HepG2 (cell line): ENCODE results near the gene PLEKHA6. TPM values are rescaled to one million over a fixed set of nuclear protein-coding genes. Genes with fewer than 3 reads are reported as not detected.

ENCODE experiments used
- ATAC-seq: fragments of 200-7000 bp; cut with Tn5 transposase; 3 replicates; pipeline ENCODE4 v1.9.1; 2020; ENCODE audit warnings: mild to moderate bottlenecking, moderate library complexity
- BruUV-seq: library from RNA; stranded (reverse); fragments of 400-500 nt; replicated peaks from 2 replicates; lab custom pipeline; 2021; lab: Mats Ljungman, UMichigan
- CTCF ChIA-PET: fragments of 300-600 bp; formaldehyde crosslinking; extraction: SDS; loops from one replicate; lab custom pipeline; 2021; ENCODE audit warnings: low total read pairs, inconsistent platforms, low intra/inter-chr PET ratio; lab: Yijun Ruan, JAX
- POLR2A ChIA-PET: fragments of 350-600 bp; sonication (Branson Sonifier 250); formaldehyde crosslinking; loops from one replicate; lab custom pipeline; 2020; ENCODE audit warnings: antibody characterized with exemption, inconsistent platforms; lab: Yijun Ruan, JAX
- DNase-seq: peaks from one replicate; pipeline ENCODE4 v3.0.0-alpha.2; 2015; ENCODE audit warnings: low spot score
- FAIRE-seq: peaks from 3 replicates; lab custom pipeline; 2011; peaks lifted over from hg19 to GRCh38; lab: Jason Lieb, UNC
- H2AFZ ChIP-seq: one replicate; pipeline ENCODE4 v1.6.1; 2011; ENCODE audit warnings: low read length, inconsistent platforms
- H3K27ac ChIP-seq: fragments of 300-600 bp; 3 replicates; pipeline ENCODE4 v1.8.0; 2011; ENCODE audit warnings: mixed run types, mild to moderate bottlenecking, mixed read lengths, low read length, inconsistent platforms; ENCODE audit not compliant: insufficient read depth; ENCODE audit errors: extremely low read length
- H3K27me3 ChIP-seq, 2 experiments: fragments of 200-600 bp in 1 of 2; 2 replicates in 1 of 2; 3 replicates in 1 of 2; pipeline versions ENCODE4 v1.6.0 to v1.8.0; 2011; ENCODE audit warnings: low read length in 2 of 2, mild to moderate bottlenecking in 2 of 2, moderate library complexity in 2 of 2, inconsistent platforms in 1 of 2; ENCODE audit not compliant: insufficient read depth in 2 of 2, control insufficient read depth in 1 of 2
- H3K36me3 ChIP-seq, 2 experiments: fragments of 200-600 bp in 1 of 2; replicated peaks in 1 of 2; 2 replicates in 1 of 2; 3 replicates in 1 of 2; pipeline versions ENCODE4 v1.5.1 to v1.8.0; 2011; ENCODE audit warnings: low read length in 2 of 2, inconsistent platforms in 1 of 2; ENCODE audit not compliant: insufficient read depth in 2 of 2, control insufficient read depth in 1 of 2
- H3K4me1 ChIP-seq: 2 replicates; pipeline ENCODE4 v1.5.1; 2012; ENCODE audit warnings: low read length, inconsistent platforms; ENCODE audit not compliant: insufficient read depth
- H3K4me2 ChIP-seq: 2 replicates; pipeline ENCODE4 v1.6.0; 2011; ENCODE audit warnings: low read depth, low read length, inconsistent platforms
- H3K4me3 ChIP-seq, 3 experiments: fragments of 200-600 bp in 1 of 3; sonication (generic), shearing (Covaris generic) in 1 of 3; replicated peaks in 1 of 3; 2 replicates each; pipeline ENCODE4 v1.5.1; 2011 to 2016; ENCODE audit warnings: low read length in 3 of 3, inconsistent platforms in 2 of 3, low read depth in 2 of 3, mild to moderate bottlenecking in 2 of 3, control low read depth in 1 of 3, mixed read lengths in 1 of 3; ENCODE audit not compliant: insufficient read depth in 1 of 3
- H3K79me2 ChIP-seq: one replicate; pipeline ENCODE4 v1.6.1; 2011; ENCODE audit warnings: low read length, inconsistent platforms; ENCODE audit not compliant: insufficient read depth
- H3K9ac ChIP-seq: 2 replicates; pipeline ENCODE4 v1.6.0; 2011; ENCODE audit warnings: mild to moderate bottlenecking, low read depth, low read length, inconsistent platforms; ENCODE audit not compliant: insufficient read depth
- H3K9me3 ChIP-seq: 2 replicates; pipeline ENCODE4 v1.5.1; 2012; ENCODE audit warnings: mild to moderate bottlenecking, low read length
- H4K20me1 ChIP-seq: 2 replicates; pipeline ENCODE4 v1.6.0; 2011; ENCODE audit warnings: inconsistent platforms, mild to moderate bottlenecking, low read length, moderate library complexity; ENCODE audit not compliant: insufficient read depth
- AGO1 ChIP-seq: fragments of 200-400 bp; formaldehyde crosslinking; IDR thresholded peaks from 2 replicates; pipeline ENCODE4 v1.6.1; 2017; ENCODE audit warnings: mild to moderate bottlenecking, low read depth, low read length, moderate library complexity; ENCODE audit not compliant: poor library complexity, severe bottlenecking
- ETV5 ChIP-seq: IDR thresholded peaks from 2 replicates; pipeline ENCODE4 v1.6.1; 2018; ENCODE audit warnings: missing biosample characterization, missing genetic modification reagents, inconsistent platforms, borderline replicate concordance
- POLR2AphosphoS5 ChIP-seq: IDR thresholded peaks from 2 replicates; pipeline ENCODE4 v1.6.1; 2012; ENCODE audit warnings: low read depth, low read length
- RARG ChIP-seq: sonication (generic); formaldehyde crosslinking; IDR thresholded peaks from 2 replicates; pipeline ENCODE4 v1.4.0; 2020; ENCODE audit warnings: low read depth, mild to moderate bottlenecking, missing genetic modification reagents
- ZFP36 ChIP-seq: fragments of 150-350 bp; IDR thresholded peaks from 2 replicates; pipeline ENCODE4 v1.6.1; 2018; ENCODE audit warnings: borderline replicate concordance, low read length, low read depth; ENCODE audit not compliant: partially characterized antibody
- ZNF230 ChIP-seq: sonication (generic); formaldehyde crosslinking; IDR thresholded peaks from 2 replicates; pipeline ENCODE4 v1.4.0; 2020; ENCODE audit warnings: mild to moderate bottlenecking, missing genetic modification reagents
- ZNF768 ChIP-seq: sonication (generic); formaldehyde crosslinking; IDR thresholded peaks from 2 replicates; pipeline ENCODE4 v1.4.0; 2020; ENCODE audit warnings: missing genetic modification reagents
- WGBS: methylation state at CpG from one replicate; pipeline ENCODE4 v1.1.6; 2017; ENCODE audit warnings: low lambda C conversion rate; 5-methylcytosine and 5-hydroxymethylcytosine counted together
- in situ Hi-C: cut with HindIII; loops from 2 replicates; pipeline ENCODE4 v1.10.0; 2017; ENCODE audit warnings: low pct_unique_long_range_greater_than_20kb; ENCODE audit not compliant: extremely low pct_ligation_motif_present
- intact Hi-C: fragments of 100-400 bp; cut with micrococcal nuclease; formaldehyde crosslinking; loops from one replicate; pipeline ENCODE4 v1.10.0; 2022; ENCODE audit not compliant: unreplicated experiment
- polyA plus RNA-seq, 8 experiments: library from polyadenylated mRNA; depleted of rRNA in 3 of 8; stranded (reverse) in 7 of 8; unstranded in 1 of 8; fragments of >200 nt; fragmentation: Illumina TruSeq in 4 of 8; extraction: Trizol in 4 of 8; gene quantifications; 2 replicates each; pipeline versions ENCODE4 v1.2.1 to v1.2.3, GENCODE V29; 2011 to 2016; ENCODE audit warnings: low read depth in 4 of 8, missing spikeins in 1 of 8, mixed read lengths in 1 of 8; ENCODE audit not compliant: insufficient read depth in 1 of 8
- total RNA-seq, 5 experiments: library from RNA; depleted of rRNA; stranded (reverse); fragments of >200 nt; fragmentation: Illumina TruSeq; extraction: Trizol; gene quantifications; 2 replicates each; pipeline ENCODE4 v1.2.3, GENCODE V29; 2016; ENCODE audit warnings: low read depth in 1 of 5

The PLEKHA6 gene
- total and polyA plus RNA-seq, 2 of the 13 experiments (the other 11 are each of a cell fraction or from before 2014, with no cell fraction given) = 5.3 to 11.4 TPM

DNA sequence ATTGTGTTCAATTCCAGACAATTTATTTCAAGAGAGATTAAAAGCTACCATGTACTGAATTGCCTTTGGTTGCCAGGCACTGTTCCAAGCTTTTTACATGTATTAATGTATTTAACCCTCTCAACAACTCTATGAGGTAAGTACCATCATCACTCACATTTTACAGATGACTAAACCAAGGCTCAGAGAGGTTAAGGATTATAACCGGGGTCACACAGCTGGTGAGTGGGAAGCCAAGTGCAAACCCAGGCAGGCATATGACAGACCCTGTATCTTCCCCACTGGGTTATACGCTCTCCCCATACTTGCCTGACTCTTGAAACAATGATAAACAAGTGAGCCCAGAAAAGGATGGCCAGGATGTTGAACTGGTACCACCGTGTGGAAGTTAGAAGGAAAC lies 16.5 kb downstream of the PLEKHA6 start:
- Histone ChIP-seq H3K27me3 (no peaks in the 10 kb centered on the region), H2AFZ (no peak overlapping the region), H3K27ac (no peak overlapping the region), H4K20me1 (no peaks in the 10 kb centered on the region), H3K9me3 (no peaks in the 10 kb centered on the region), H3K79me2 (no peaks in the 10 kb centered on the region), H3K36me3 (peaks cover 0 to 1% of the 10 kb centered on the region in 2 experiments; a peak in 1 of 5 replicates), H3K4me1 (peaks cover 16% of the 10 kb centered on the region), H3K4me3 (no peak overlapping the region), H3K9ac (no peak overlapping the region), H3K4me2 (no peak overlapping the region)
- ChIA-PET POLR2A (no interaction called here), CTCF (no interaction called here)
- FAIRE-seq (no peak), ATAC-seq (no peak), DNase-seq (no peak)
- BruUV-seq = no TSS peak
- WGBS = 98% methylated on average over 3 of the region's 3 CpGs
- TF ChIP-seq AGO1 (no peak), ZNF768 (peak; percentile 37; the same call in 1 of the 2 replicates)
- intact Hi-C loops = no loop called here
- in situ Hi-C loops = no loop called here

GRCh38 chr1:204342310-204342709 lies 17.4 kb downstream of the PLEKHA6 start:
- H3K9ac ChIP-seq = no peak overlapping the region
- H4K20me1 ChIP-seq = no peaks in the 10 kb centered on the region
- H3K27me3 ChIP-seq = no peaks in the 10 kb centered on the region
- POLR2A ChIA-PET = no interaction called here
- H3K9me3 ChIP-seq = no peaks in the 10 kb centered on the region
- no peaks in the 10 kb centered on the region; a peak in 1 of 5 replicates for H3K36me3 ChIP-seq
- 100% methylated on average over 2 of the region's 2 CpGs for WGBS
- intact Hi-C loops (no loop called here), in situ Hi-C loops (no loop called here)
- H3K27ac ChIP-seq = no peak overlapping the region
- TF ChIP-seq ZNF230 (CRISPR knock-in tag) (no peak), POLR2AphosphoS5 (no peak), RARG (CRISPR knock-in tag) (no peak), ETV5 (CRISPR knock-in tag) (no peak), ZFP36 (no peak)
- no peak overlapping the region for H2AFZ ChIP-seq
- no peak for DNase-seq
- H3K4me2 ChIP-seq = no peak overlapping the region
- CTCF ChIA-PET = no interaction called here
- no TSS peak for BruUV-seq
- H3K4me3 ChIP-seq = no peak overlapping the region
- H3K79me2 ChIP-seq = no peaks in the 10 kb centered on the region
- no peak for FAIRE-seq
- H3K4me1 ChIP-seq = peaks cover 10% of the 10 kb centered on the region
- no peak for ATAC-seq
